Sigmoid colon (tissue), 7 donors: Measurements from ENCODE around the gene RP2. TPM values are rescaled to one million over a fixed set of nuclear protein-coding genes. Genes with fewer than 3 reads are reported as not detected.
A peak's percentile ranks its signal among the peaks of the same experiment; 100 is the strongest.

ENCODE experiments used
- DNase-seq: peaks from one replicate; pipeline ENCODE4 v3.0.0-alpha.2; 2019
- H3K27ac ChIP-seq, 4 donors: fragments of 200-600 bp; sonication (generic); one replicate each; pipeline ENCODE4 v1.5.1; 2016 to 2019; ENCODE audit warnings: mild to moderate bottlenecking in 1 of 4
- H3K27me3 ChIP-seq, 3 donors: fragments of 200-600 bp; sonication (generic); one replicate each; pipeline ENCODE4 v1.5.1; 2019; ENCODE audit warnings: mild to moderate bottlenecking in 1 of 3
- H3K36me3 ChIP-seq, 4 donors: fragments of 200-600 bp; sonication (generic); one replicate each; pipeline ENCODE4 v1.5.1; 2016 to 2019
- H3K4me1 ChIP-seq, 4 donors: fragments of 200-600 bp; sonication (generic); one replicate each; pipeline ENCODE4 v1.5.1; 2017 to 2019
- H3K4me3 ChIP-seq, 4 donors: fragments of 200-600 bp; sonication (generic); one replicate each; pipeline ENCODE4 v1.5.1; 2017 to 2019; ENCODE audit warnings: mild to moderate bottlenecking in 2 of 4, moderate library complexity in 1 of 4
- H3K9me3 ChIP-seq, 4 donors: fragments of 200-600 bp in 3 of 4; sonication (generic) in 3 of 4; one replicate each; pipeline versions ENCODE4 v1.5.1 to v1.6.1; 2013 to 2019
- EP300 ChIP-seq, 4 donors: sonication (generic); formaldehyde crosslinking; IDR thresholded peaks; one replicate each; pipeline ENCODE4 v1.6.1; 2017; ENCODE audit warnings: antibody characterized with exemption in 4 of 4
- POLR2A ChIP-seq, 2 donors: fragments of 450-650 bp; IDR thresholded peaks; one replicate each; pipeline ENCODE4 v1.6.1; 2016; ENCODE audit warnings: antibody characterized with exemption in 2 of 2, mild to moderate bottlenecking in 2 of 2, moderate library complexity in 2 of 2
- POLR2AphosphoS5 ChIP-seq, 4 donors: sonication (generic); formaldehyde crosslinking; IDR thresholded peaks; one replicate each; pipeline ENCODE4 v1.6.1; 2017; ENCODE audit warnings: antibody characterized with exemption in 4 of 4
- WGBS, 2 donors: extraction: QIAGEN DNeasy Blood & Tissue Kit; methylation state at CpG; one replicate each; pipeline ENCODE4 v1.1.7; 2013; 5-methylcytosine and 5-hydroxymethylcytosine counted together
- intact Hi-C: fragments of 100-400 bp; cut with DNase I; formaldehyde crosslinking; loops from one replicate; pipeline ENCODE4 v1.15.1; 2023
- polyA plus RNA-seq, 3 donors: library from polyadenylated mRNA; stranded (reverse); fragments of 200-250 nt; gene quantifications; one replicate each; pipeline ENCODE4 v1.2.3, GENCODE V29; 2013
- total RNA-seq, 4 donors: library from RNA; depleted of rRNA; stranded (reverse); fragments of >200 nt; gene quantifications; one replicate each; pipeline ENCODE4 v1.1.0, GENCODE V29; 2016
- TF ChIP-seq, protein P1 (sequence below), 4 experiments: fragments of 450-650 bp in 3 of 4; fragments of 200-600 bp in 1 of 4; IDR thresholded peaks; one replicate each; pipeline ENCODE4 v1.5.1; 2016 to 2019; ENCODE audit warnings: antibody characterized with exemption in 4 of 4, mild to moderate bottlenecking in 3 of 4, moderate library complexity in 2 of 4
- donor health status: healthy with polysubstance abuse.
- donor health status: Bipolar disorder and iron deficiency.
- donor health status: healthy.

RP2 gene
- total and polyA plus RNA-seq, 7 donors, result 8.0 to 20.1 (median 10.2) TPM

DNA sequence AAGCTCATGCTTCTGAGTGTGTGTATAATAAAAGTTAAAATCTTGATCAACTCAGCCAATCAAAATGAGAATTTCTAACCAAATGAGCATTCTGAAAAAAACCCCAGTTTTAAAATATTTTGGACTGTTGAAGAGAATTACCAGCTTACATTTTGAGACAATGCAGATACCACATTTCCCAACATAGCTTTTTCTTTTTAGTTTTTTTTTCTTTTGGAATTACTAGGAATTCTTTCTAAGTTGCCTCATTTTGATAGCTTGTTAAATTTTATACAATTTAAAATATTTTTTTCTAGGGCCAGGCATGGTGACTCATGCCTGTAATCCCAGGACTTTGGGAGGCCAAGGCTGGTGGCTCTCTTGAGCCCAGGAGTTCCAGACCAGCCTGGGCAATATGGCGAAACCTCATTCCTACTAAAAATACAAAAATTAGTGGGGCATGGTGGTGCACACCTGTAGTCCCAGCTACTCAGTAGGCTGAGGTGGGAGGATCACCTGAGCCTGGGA is 2.2 kb downstream of the RP2 start:
- Histone ChIP-seq H3K27ac (peak overlapping the region in 2 of 4 donors; percentile 86 to 92), H3K4me3 (no peak overlapping the region), H3K4me1 (peaks cover 0 to 33% (median 16%) of the 10 kb centered on the region in 4 donors), H3K9me3 (no peaks in the 10 kb centered on the region), H3K36me3 (no peaks in the 10 kb centered on the region), H3K27me3 (no peaks in the 10 kb centered on the region)
- no peak for DNase-seq
- TF ChIP-seq EP300 (IDR thresholded peaks at IDR 0.05), result no peak
- TF ChIP-seq POLR2A (IDR thresholded peaks at IDR 0.05), result no peak
- TF ChIP-seq, protein P1, sequence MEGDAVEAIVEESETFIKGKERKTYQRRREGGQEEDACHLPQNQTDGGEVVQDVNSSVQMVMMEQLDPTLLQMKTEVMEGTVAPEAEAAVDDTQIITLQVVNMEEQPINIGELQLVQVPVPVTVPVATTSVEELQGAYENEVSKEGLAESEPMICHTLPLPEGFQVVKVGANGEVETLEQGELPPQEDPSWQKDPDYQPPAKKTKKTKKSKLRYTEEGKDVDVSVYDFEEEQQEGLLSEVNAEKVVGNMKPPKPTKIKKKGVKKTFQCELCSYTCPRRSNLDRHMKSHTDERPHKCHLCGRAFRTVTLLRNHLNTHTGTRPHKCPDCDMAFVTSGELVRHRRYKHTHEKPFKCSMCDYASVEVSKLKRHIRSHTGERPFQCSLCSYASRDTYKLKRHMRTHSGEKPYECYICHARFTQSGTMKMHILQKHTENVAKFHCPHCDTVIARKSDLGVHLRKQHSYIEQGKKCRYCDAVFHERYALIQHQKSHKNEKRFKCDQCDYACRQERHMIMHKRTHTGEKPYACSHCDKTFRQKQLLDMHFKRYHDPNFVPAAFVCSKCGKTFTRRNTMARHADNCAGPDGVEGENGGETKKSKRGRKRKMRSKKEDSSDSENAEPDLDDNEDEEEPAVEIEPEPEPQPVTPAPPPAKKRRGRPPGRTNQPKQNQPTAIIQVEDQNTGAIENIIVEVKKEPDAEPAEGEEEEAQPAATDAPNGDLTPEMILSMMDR (IDR thresholded peaks at IDR 0.05), result no peak
- TF ChIP-seq POLR2AphosphoS5 (IDR thresholded peaks at IDR 0.05), result no peak
- intact Hi-C loops, result loop anchor here (10.0 kb wide), 1 partner anchor 84 kb away; the partner anchor contains the start of gene SLC9A7
- 86 to 92% methylated on average over 1 of the region's 1 CpG for WGBS, 2 donors

GRCh38 chrX:46840946-46841345 is 4.1 kb downstream of the RP2 start:
- H3K9me3 ChIP-seq, result no peaks in the 10 kb centered on the region
- H3K4me3 ChIP-seq, result no peak overlapping the region
- WGBS, 2 donors, result 65 to 74% methylated on average over 1 of the region's 1 CpG
- no peak for DNase-seq
- H3K27me3 ChIP-seq, result no peaks in the 10 kb centered on the region
- no peaks in the 10 kb centered on the region for H3K36me3 ChIP-seq
- peaks cover 0 to 33% (median 16%) of the 10 kb centered on the region in 4 donors for H3K4me1 ChIP-seq
- intact Hi-C loops, result no loop called here
- H3K27ac ChIP-seq, result no peak overlapping the region
- TF ChIP-seq, protein P1 (IDR thresholded peaks at IDR 0.05), result no peak
- no peak for TF ChIP-seq POLR2AphosphoS5 (IDR thresholded peaks at IDR 0.05)
- no peak for TF ChIP-seq EP300 (IDR thresholded peaks at IDR 0.05)
- no peak for TF ChIP-seq POLR2A (IDR thresholded peaks at IDR 0.05)

DNA sequence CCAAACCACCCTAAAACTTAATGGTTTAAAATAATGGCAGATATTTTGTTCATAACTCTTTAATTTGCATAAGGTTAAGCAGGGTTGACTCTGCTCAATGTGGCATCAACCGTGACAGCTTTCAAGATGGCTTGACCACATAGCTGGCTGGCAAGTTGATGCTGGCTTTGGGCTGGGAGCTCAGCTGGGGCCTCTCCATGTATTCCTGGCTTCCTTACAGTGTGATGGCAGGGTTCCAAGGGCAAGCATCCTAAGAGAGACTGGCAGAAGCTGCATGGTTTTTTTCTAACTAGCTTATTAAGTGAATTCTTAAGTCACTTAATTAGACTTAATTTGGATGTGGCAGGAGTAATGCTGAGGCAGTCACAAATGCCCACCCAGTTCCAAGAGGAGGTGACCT is 4.5 kb downstream of the RP2 start:
- H3K27ac ChIP-seq, result no peak overlapping the region
- no peak for DNase-seq
- intact Hi-C loops, result no loop called here
- peaks cover 0 to 33% (median 15%) of the 10 kb centered on the region in 4 donors for H3K4me1 ChIP-seq
- 54 to 84% methylated on average over 1 of the region's 1 CpG for WGBS, 2 donors
- no peaks in the 10 kb centered on the region for H3K9me3 ChIP-seq
- H3K4me3 ChIP-seq, result no peak overlapping the region
- TF ChIP-seq POLR2A (IDR thresholded peaks at IDR 0.05) (no peak), POLR2AphosphoS5 (IDR thresholded peaks at IDR 0.05) (no peak), EP300 (IDR thresholded peaks at IDR 0.05) (no peak)
- TF ChIP-seq, protein P1 (IDR thresholded peaks at IDR 0.05), result no peak
- H3K27me3 ChIP-seq, result no peaks in the 10 kb centered on the region
- H3K36me3 ChIP-seq, result no peaks in the 10 kb centered on the region

DNA sequence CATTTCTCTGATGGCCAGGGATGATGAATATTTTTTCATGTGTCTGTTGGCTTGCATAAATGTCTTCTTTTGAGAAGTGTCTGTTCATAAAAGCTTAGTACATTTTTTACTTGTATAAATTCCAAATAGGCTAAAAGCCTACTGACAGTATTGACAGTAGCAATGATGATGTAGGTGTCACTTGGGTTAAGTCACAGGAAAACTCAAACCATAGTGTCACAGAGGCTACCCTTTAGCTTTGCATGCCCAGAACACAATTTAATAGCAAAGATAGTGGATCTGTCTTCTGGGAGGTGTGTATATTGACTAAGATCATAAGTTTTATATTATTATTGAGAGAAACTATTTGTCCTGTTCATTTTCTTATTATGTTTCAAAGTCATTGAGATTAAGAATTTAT is 8.1 kb downstream of the RP2 start:
- Histone ChIP-seq H3K27me3 (no peaks in the 10 kb centered on the region), H3K4me1 (peaks cover 0 to 18% (median 7%) of the 10 kb centered on the region in 4 donors), H3K36me3 (no peaks in the 10 kb centered on the region), H3K4me3 (no peak overlapping the region), H3K9me3 (no peaks in the 10 kb centered on the region), H3K27ac (no peak overlapping the region)
- no peak for DNase-seq
- intact Hi-C loops, result no loop called here
- TF ChIP-seq POLR2A (IDR thresholded peaks at IDR 0.05) (no peak), POLR2AphosphoS5 (IDR thresholded peaks at IDR 0.05) (no peak), EP300 (IDR thresholded peaks at IDR 0.05) (no peak)
- TF ChIP-seq, protein P1 (IDR thresholded peaks at IDR 0.05), result no peak

DNA sequence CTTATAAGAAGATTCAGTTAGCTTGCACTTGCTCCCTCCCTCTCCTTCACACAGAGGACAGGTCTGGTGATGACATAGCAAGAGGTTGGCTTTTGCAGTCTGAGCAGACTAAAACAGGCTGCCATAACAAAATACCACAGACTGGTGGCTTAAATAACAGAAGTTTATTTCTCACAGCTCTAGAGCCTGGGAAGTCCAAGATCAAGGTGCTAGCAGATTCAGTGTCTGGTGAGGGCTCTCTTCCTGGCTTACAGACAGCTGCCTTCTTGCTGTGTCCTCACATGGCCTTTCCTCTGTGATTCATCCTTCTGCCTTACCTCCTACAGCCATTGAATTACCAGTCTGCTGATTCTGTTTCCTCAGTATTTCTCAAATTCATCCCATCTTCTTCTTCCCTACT is 13.1 kb downstream of the RP2 start:
- intact Hi-C loops, result no loop called here
- no peak for TF ChIP-seq POLR2AphosphoS5 (IDR thresholded peaks at IDR 0.05)
- TF ChIP-seq EP300 (IDR thresholded peaks at IDR 0.05), result no peak
- TF ChIP-seq, protein P1 (IDR thresholded peaks at IDR 0.05), result no peak
- no peak for TF ChIP-seq POLR2A (IDR thresholded peaks at IDR 0.05)
- no peak overlapping the region for H3K27ac ChIP-seq

More for the DNA sequence above, 13.1 kb downstream of the RP2 start:
- DNase-seq, result no peak
- no peaks in the 10 kb centered on the region for H3K27me3 ChIP-seq
- H3K4me1 ChIP-seq, result no peaks in the 10 kb centered on the region
- H3K9me3 ChIP-seq, result no peaks in the 10 kb centered on the region
- H3K4me3 ChIP-seq, result no peak overlapping the region
- no peaks in the 10 kb centered on the region for H3K36me3 ChIP-seq
